SK-N-SH (cell line): Measurements from ENCODE around the gene AHRR.

Experiments
- EP300 ChIP-seq, 2 experiments: IDR thresholded peaks; 2 replicates each; pipeline versions ENCODE4 v1.4.0 to v1.6.1; 2012; ENCODE audit warnings: borderline replicate concordance in 1 of 2, low read depth in 1 of 2, low read length in 1 of 2
- EZH2phosphoT487 ChIP-seq: fragments of 200-600 bp; sonication (generic); IDR thresholded peaks from 2 replicates; pipeline ENCODE4 v1.6.1; 2017; ENCODE audit warnings: low read depth, mixed run types, mild to moderate bottlenecking, antibody characterized with exemption, moderate library complexity, borderline replicate concordance
- GABPA ChIP-seq: IDR thresholded peaks from 2 replicates; pipeline ENCODE4 v1.4.0; 2012; ENCODE audit warnings: low read depth, mild to moderate bottlenecking
- JUND ChIP-seq: IDR thresholded peaks from 2 replicates; pipeline ENCODE4 v1.4.0; 2012
- MAX ChIP-seq: IDR thresholded peaks from 2 replicates; pipeline ENCODE4 v1.4.0; 2012; ENCODE audit warnings: low read depth
- MXI1 ChIP-seq: IDR thresholded peaks from 2 replicates; pipeline ENCODE4 v1.6.1; 2012; ENCODE audit warnings: mild to moderate bottlenecking, low read depth, low read length, improper control_type of control experiment
- SIN3A ChIP-seq: IDR thresholded peaks from 2 replicates; pipeline ENCODE4 v1.6.1; 2012; ENCODE audit warnings: low read depth, mild to moderate bottlenecking, low read length, moderate library complexity, borderline replicate concordance
- SMC3 ChIP-seq: IDR thresholded peaks from 2 replicates; pipeline ENCODE4 v1.6.1; 2012; ENCODE audit warnings: low read depth, low read length, improper control_type of control experiment
- TAF1 ChIP-seq: IDR thresholded peaks from 2 replicates; pipeline ENCODE4 v1.6.1; 2012; ENCODE audit warnings: low read depth, mild to moderate bottlenecking, low read length, moderate library complexity, borderline replicate concordance
- USF2 ChIP-seq: fragments of 150-350 bp; IDR thresholded peaks from 2 replicates; pipeline ENCODE4 v1.6.1; 2017; ENCODE audit warnings: antibody characterized with exemption, low read length, low read depth, borderline replicate concordance
- ZBTB33 ChIP-seq: IDR thresholded peaks from 2 replicates; pipeline ENCODE4 v1.4.0; 2012; ENCODE audit warnings: low read depth, borderline replicate concordance
- TF ChIP-seq, protein P1 (sequence below): IDR thresholded peaks from 2 replicates; pipeline ENCODE4 v1.6.1; 2012; ENCODE audit warnings: mild to moderate bottlenecking, low read depth, low read length, moderate library complexity
- TF ChIP-seq, protein P2 (sequence below): fragments of 200-600 bp; sonication (generic); IDR thresholded peaks from 2 replicates; pipeline ENCODE4 v1.6.1; 2017; ENCODE audit warnings: antibody characterized with exemption, mild to moderate bottlenecking, moderate library complexity

GRCh38 chr5:352639-353611 is 31.4 kb downstream of the AHRR start:
- TF ChIP-seq EZH2phosphoT487, result no peak
- no peak for TF ChIP-seq USF2
- TF ChIP-seq SMC3, result no peak
- no peak for TF ChIP-seq EP300 (IDR thresholded peaks at IDR 0.05; ENCODE audit: borderline replicate concordance in 1 of 2, low read depth in 1 of 2, low read length in 1 of 2)
- TF ChIP-seq, protein P1, sequence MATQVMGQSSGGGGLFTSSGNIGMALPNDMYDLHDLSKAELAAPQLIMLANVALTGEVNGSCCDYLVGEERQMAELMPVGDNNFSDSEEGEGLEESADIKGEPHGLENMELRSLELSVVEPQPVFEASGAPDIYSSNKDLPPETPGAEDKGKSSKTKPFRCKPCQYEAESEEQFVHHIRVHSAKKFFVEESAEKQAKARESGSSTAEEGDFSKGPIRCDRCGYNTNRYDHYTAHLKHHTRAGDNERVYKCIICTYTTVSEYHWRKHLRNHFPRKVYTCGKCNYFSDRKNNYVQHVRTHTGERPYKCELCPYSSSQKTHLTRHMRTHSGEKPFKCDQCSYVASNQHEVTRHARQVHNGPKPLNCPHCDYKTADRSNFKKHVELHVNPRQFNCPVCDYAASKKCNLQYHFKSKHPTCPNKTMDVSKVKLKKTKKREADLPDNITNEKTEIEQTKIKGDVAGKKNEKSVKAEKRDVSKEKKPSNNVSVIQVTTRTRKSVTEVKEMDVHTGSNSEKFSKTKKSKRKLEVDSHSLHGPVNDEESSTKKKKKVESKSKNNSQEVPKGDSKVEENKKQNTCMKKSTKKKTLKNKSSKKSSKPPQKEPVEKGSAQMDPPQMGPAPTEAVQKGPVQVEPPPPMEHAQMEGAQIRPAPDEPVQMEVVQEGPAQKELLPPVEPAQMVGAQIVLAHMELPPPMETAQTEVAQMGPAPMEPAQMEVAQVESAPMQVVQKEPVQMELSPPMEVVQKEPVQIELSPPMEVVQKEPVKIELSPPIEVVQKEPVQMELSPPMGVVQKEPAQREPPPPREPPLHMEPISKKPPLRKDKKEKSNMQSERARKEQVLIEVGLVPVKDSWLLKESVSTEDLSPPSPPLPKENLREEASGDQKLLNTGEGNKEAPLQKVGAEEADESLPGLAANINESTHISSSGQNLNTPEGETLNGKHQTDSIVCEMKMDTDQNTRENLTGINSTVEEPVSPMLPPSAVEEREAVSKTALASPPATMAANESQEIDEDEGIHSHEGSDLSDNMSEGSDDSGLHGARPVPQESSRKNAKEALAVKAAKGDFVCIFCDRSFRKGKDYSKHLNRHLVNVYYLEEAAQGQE, result no peak
- TF ChIP-seq MAX, result no peak
- TF ChIP-seq, protein P2, sequence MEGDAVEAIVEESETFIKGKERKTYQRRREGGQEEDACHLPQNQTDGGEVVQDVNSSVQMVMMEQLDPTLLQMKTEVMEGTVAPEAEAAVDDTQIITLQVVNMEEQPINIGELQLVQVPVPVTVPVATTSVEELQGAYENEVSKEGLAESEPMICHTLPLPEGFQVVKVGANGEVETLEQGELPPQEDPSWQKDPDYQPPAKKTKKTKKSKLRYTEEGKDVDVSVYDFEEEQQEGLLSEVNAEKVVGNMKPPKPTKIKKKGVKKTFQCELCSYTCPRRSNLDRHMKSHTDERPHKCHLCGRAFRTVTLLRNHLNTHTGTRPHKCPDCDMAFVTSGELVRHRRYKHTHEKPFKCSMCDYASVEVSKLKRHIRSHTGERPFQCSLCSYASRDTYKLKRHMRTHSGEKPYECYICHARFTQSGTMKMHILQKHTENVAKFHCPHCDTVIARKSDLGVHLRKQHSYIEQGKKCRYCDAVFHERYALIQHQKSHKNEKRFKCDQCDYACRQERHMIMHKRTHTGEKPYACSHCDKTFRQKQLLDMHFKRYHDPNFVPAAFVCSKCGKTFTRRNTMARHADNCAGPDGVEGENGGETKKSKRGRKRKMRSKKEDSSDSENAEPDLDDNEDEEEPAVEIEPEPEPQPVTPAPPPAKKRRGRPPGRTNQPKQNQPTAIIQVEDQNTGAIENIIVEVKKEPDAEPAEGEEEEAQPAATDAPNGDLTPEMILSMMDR, result no peak
- no peak for TF ChIP-seq SIN3A
- no peak for TF ChIP-seq GABPA
- no peak for TF ChIP-seq ZBTB33
- no peak for TF ChIP-seq JUND
- TF ChIP-seq TAF1, result no peak
- TF ChIP-seq MXI1, result no peak
